CD14-positive monocyte (primary cell): ENCODE measurements around the gene XKRX. TPM values are rescaled to one million over a fixed set of nuclear protein-coding genes. Genes with fewer than 3 reads are reported as not detected.

Experiments used
- DNase-seq, 3 donors: peaks; one replicate each; pipeline ENCODE4 v3.0.0-alpha.2; 2011 to 2022
- H2AFZ ChIP-seq: 2 replicates; pipeline ENCODE4 v1.6.0; 2012; ENCODE audit warnings: mild to moderate bottlenecking, low read depth, low read length, inconsistent platforms; ENCODE audit not compliant: insufficient read depth, poor library complexity, severe bottlenecking
- H3K27ac ChIP-seq, 2 donors: 1 replicate in 1 of 2; 2 replicates in 1 of 2; pipeline ENCODE4 v1.5.1; 2012 to 2013; ENCODE audit warnings: low read length in 2 of 2, control low read depth in 1 of 2, inconsistent platforms in 1 of 2, low read depth in 1 of 2, mild to moderate bottlenecking in 1 of 2
- H3K27me3 ChIP-seq, 2 donors: one replicate each; pipeline versions ENCODE4 v1.6.0 to v1.6.1; 2011 to 2013; ENCODE audit warnings: low read length in 2 of 2; ENCODE audit not compliant: control insufficient read depth in 2 of 2, insufficient read depth in 2 of 2
- H3K36me3 ChIP-seq, 2 donors: replicated peaks in 1 of 2; 1 replicate in 1 of 2; 2 replicates in 1 of 2; pipeline versions ENCODE4 v1.5.1 to v1.6.1; 2012 to 2013; ENCODE audit warnings: low read length in 2 of 2, control low read depth in 1 of 2, inconsistent platforms in 1 of 2, mild to moderate bottlenecking in 1 of 2; ENCODE audit not compliant: insufficient read depth in 2 of 2, control insufficient read depth in 1 of 2
- H3K4me1 ChIP-seq, 2 donors: 1 replicate in 1 of 2; 2 replicates in 1 of 2; pipeline versions ENCODE4 v1.5.1 to v1.6.1; 2012 to 2013; ENCODE audit warnings: low read length in 2 of 2, control low read depth in 1 of 2, inconsistent platforms in 1 of 2, mild to moderate bottlenecking in 1 of 2, moderate library complexity in 1 of 2; ENCODE audit not compliant: insufficient read depth in 2 of 2, control insufficient read depth in 1 of 2
- H3K4me2 ChIP-seq: replicated peaks from 2 replicates; pipeline ENCODE3; 2012; ENCODE audit warnings: low read length, moderate library complexity, mild to moderate bottlenecking; ENCODE audit not compliant: poor library complexity, severe bottlenecking; ENCODE audit errors: extremely low read depth
- H3K4me3 ChIP-seq, 3 experiments: fragments of 200-600 bp in 1 of 3; sonication (generic) in 1 of 3; replicated peaks in 1 of 3; 1 replicate in 2 of 3; 2 replicates in 1 of 3; pipeline ENCODE4 v1.5.1; 2011 to 2013; ENCODE audit warnings: low read length in 3 of 3, mild to moderate bottlenecking in 3 of 3, control low read depth in 2 of 3, low read depth in 2 of 3, inconsistent platforms in 1 of 3, moderate library complexity in 1 of 3
- H3K79me2 ChIP-seq: 2 replicates; pipeline ENCODE4 v1.6.0; 2012; ENCODE audit warnings: mild to moderate bottlenecking, control low read depth, inconsistent platforms, low read length, moderate library complexity; ENCODE audit not compliant: insufficient read depth
- H3K9ac ChIP-seq: 2 replicates; pipeline ENCODE4 v1.6.0; 2017; ENCODE audit warnings: low read length, mild to moderate bottlenecking; ENCODE audit not compliant: insufficient read depth, poor library complexity, severe bottlenecking
- H3K9me3 ChIP-seq, 2 donors: replicated peaks in 1 of 2; 1 replicate in 1 of 2; 2 replicates in 1 of 2; pipeline versions ENCODE4 v1.5.1 to v1.6.1; 2012 to 2013; ENCODE audit warnings: low read length in 2 of 2, control low read depth in 1 of 2; ENCODE audit not compliant: control insufficient read depth in 1 of 2, insufficient read depth in 1 of 2
- H4K20me1 ChIP-seq: 2 replicates; pipeline ENCODE4 v1.6.0; 2012; ENCODE audit warnings: mild to moderate bottlenecking, low read length, control low read depth, moderate library complexity; ENCODE audit not compliant: insufficient read depth
- H3K27ac Mint-ChIP-seq, 7 donors: one replicate each; pipeline ENCODE4 v1.8.0; 2020; ENCODE audit warnings: mild to moderate bottlenecking in 7 of 7, mixed read lengths in 7 of 7, moderate library complexity in 6 of 7, inconsistent platforms in 2 of 7
- H3K27me3 Mint-ChIP-seq, 3 donors: one replicate each; pipeline ENCODE4 v1.8.0; 2021 to 2022; ENCODE audit warnings: low read depth in 3 of 3, mild to moderate bottlenecking in 3 of 3, mixed read lengths in 3 of 3, moderate library complexity in 3 of 3, inconsistent platforms in 1 of 3
- H3K36me3 Mint-ChIP-seq, 2 donors: one replicate each; pipeline ENCODE4 v1.8.0; 2020; ENCODE audit warnings: mixed read lengths in 2 of 2, inconsistent platforms in 1 of 2, mild to moderate bottlenecking in 1 of 2
- H3K4me1 Mint-ChIP-seq: one replicate; pipeline ENCODE4 v1.8.0; 2020; ENCODE audit warnings: mild to moderate bottlenecking, mixed read lengths
- H3K4me3 Mint-ChIP-seq, 2 donors: one replicate each; pipeline ENCODE4 v1.8.0; 2020; ENCODE audit warnings: mild to moderate bottlenecking in 2 of 2, mixed read lengths in 2 of 2, moderate library complexity in 1 of 2
- H3K9me3 Mint-ChIP-seq, 7 donors: one replicate each; pipeline ENCODE4 v1.8.0; 2020 to 2022; ENCODE audit warnings: mixed read lengths in 7 of 7, mild to moderate bottlenecking in 6 of 7, moderate library complexity in 6 of 7, inconsistent platforms in 2 of 7
- CTCF ChIP-seq: fragments of 200-600 bp; IDR thresholded peaks from one replicate; pipeline ENCODE4 v1.8.0; 2022; ENCODE audit warnings: antibody characterized with exemption, mild to moderate bottlenecking
- WGBS: methylation state at CpG from one replicate; pipeline ENCODE4 v1.1.5; 2013; ENCODE audit warnings: missing lambda C conversion rate; ENCODE audit not compliant: insufficient coverage; 5-methylcytosine and 5-hydroxymethylcytosine counted together
- intact Hi-C, 2 donors: fragments of 100-400 bp; cut with micrococcal nuclease; formaldehyde crosslinking; loops; one replicate each; pipeline versions ENCODE4 v1.15.0 to v1.15.1; 2023
- polyA plus RNA-seq, 3 donors: library from polyadenylated mRNA; depleted of rRNA in 1 of 3; unstranded in 2 of 3; stranded (reverse) in 1 of 3; fragments of 300-500 nt in 2 of 3; fragments of >200 nt in 1 of 3; fragmentation: Illumina TruSeq in 2 of 3; gene quantifications; 1 replicate in 2 of 3; 2 replicates in 1 of 3; pipeline ENCODE4 v1.2.3, GENCODE V29; 2012 to 2021

Gene XKRX
- polyA plus RNA-seq, 3 donors, result not detected

DNA sequence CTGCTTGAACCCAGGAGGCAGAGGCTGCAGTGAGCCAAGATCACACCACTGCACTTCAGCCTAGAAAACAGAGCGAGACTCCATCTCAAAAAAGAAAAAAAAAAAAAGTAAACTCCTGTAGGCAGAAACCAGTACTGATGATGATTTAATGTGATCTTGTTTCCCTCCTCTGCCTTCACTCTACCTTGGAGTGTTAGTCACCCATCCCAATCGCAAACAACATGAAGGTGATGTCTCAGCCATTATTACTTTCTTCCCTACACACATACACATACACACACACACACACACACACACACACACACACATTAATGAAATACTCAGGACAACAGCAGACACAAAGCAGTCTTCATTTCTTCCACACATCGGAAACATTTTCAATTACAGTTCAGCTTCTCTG lies 15.6 kb downstream of the XKRX start:
- Histone ChIP-seq H3K9me3 (no peaks in the 10 kb centered on the region), H3K4me2 (no peak overlapping the region), H3K36me3 (no peaks in the 10 kb centered on the region), H3K4me3 (no peak overlapping the region), H3K79me2 (no peaks in the 10 kb centered on the region), H3K27me3 (no peaks in the 10 kb centered on the region), H3K9ac (no peak overlapping the region), H4K20me1 (no peaks in the 10 kb centered on the region), H2AFZ (no peak overlapping the region), H3K4me1 (no peaks in the 10 kb centered on the region), H3K27ac (no peak overlapping the region)
- no peak overlapping the region for H3K4me3 Mint-ChIP-seq
- intact Hi-C loops, result no loop called here
- H3K27me3 Mint-ChIP-seq, result peaks cover under 1 to 5% (median 2%) of the 10 kb centered on the region in 3 donors
- H3K27ac Mint-ChIP-seq, result no peak overlapping the region
- no peaks in the 10 kb centered on the region for H3K36me3 Mint-ChIP-seq
- no peaks in the 10 kb centered on the region for H3K4me1 Mint-ChIP-seq
- DNase-seq, result no peak
- WGBS, result 80% methylated on average over 1 of the region's 3 CpGs
- peaks cover 0 to 3% (median 0%) of the 10 kb centered on the region in 7 donors for H3K9me3 Mint-ChIP-seq
- no peak for TF ChIP-seq CTCF

DNA sequence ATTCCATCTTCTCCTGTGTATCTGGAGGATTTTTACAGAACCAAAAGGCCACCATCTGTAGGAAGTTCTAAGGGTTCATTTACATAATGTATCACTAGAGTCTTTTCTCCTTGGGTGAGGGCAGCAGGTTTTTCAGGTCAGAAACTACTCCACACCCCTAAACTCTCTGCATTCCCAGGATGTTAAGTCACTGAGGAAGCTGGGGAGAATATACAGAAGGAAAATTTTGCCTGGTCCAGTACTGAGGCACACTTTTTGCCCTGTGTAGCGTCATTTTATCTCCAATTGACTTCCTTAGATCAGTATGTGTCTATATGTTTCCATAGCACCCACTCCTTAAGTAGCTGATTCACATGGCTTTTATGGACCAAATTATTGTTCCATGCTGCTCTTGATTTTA lies 17.0 kb downstream of the XKRX start:
- Histone ChIP-seq H3K4me3 (no peak overlapping the region), H3K79me2 (no peaks in the 10 kb centered on the region), H3K36me3 (no peaks in the 10 kb centered on the region), H3K9me3 (no peaks in the 10 kb centered on the region), H3K27me3 (no peaks in the 10 kb centered on the region), H2AFZ (no peak overlapping the region), H3K9ac (no peak overlapping the region), H3K4me2 (no peak overlapping the region), H3K4me1 (no peaks in the 10 kb centered on the region), H3K27ac (no peak overlapping the region), H4K20me1 (no peaks in the 10 kb centered on the region)
- no peak for DNase-seq
- intact Hi-C loops, result no loop called here
- peaks cover 0 to 7% (median 3%) of the 10 kb centered on the region in 3 donors for H3K27me3 Mint-ChIP-seq
- H3K9me3 Mint-ChIP-seq, result peaks cover 0 to 3% (median 0%) of the 10 kb centered on the region in 7 donors
- no peak overlapping the region for H3K27ac Mint-ChIP-seq
- no peaks in the 10 kb centered on the region for H3K4me1 Mint-ChIP-seq
- no CpG with 5 or more reads among the region's 1 CpG for WGBS
- TF ChIP-seq CTCF, result no peak
- H3K36me3 Mint-ChIP-seq, result no peaks in the 10 kb centered on the region
- no peak overlapping the region for H3K4me3 Mint-ChIP-seq
